Loucy (cell line): ENCODE measurements around the gene MRTFB.

ENCODE experiments used
- H2AFZ ChIP-seq: fragments of 200-600 bp; sonication (generic); 2 replicates; pipeline ENCODE4 v1.6.0; 2016; ENCODE audit warnings: antibody characterized with exemption, mild to moderate bottlenecking, low read length, moderate library complexity
- H3F3A ChIP-seq: fragments of 200-600 bp; 2 replicates; pipeline ENCODE4 v1.6.0; 2016; ENCODE audit warnings: antibody characterized with exemption, low read depth, mild to moderate bottlenecking
- H3K27me3 ChIP-seq: fragments of 200-600 bp; sonication (generic); 2 replicates; pipeline ENCODE4 v1.6.1; 2014; ENCODE audit warnings: low read length, mild to moderate bottlenecking; ENCODE audit not compliant: insufficient read depth, poor library complexity, severe bottlenecking
- H3K36me3 ChIP-seq: fragments of 200-600 bp; sonication (generic); 2 replicates; pipeline ENCODE4 v1.6.1; 2016; ENCODE audit warnings: low read length; ENCODE audit not compliant: insufficient read depth
- H3K4me1 ChIP-seq: fragments of 200-600 bp; sonication (generic); 2 replicates; pipeline ENCODE4 v1.5.1; 2014; ENCODE audit warnings: low read length, mild to moderate bottlenecking; ENCODE audit not compliant: insufficient read depth, poor library complexity, severe bottlenecking
- H3K4me2 ChIP-seq: fragments of 200-600 bp; sonication (generic); 2 replicates; pipeline ENCODE4 v1.6.0; 2014; ENCODE audit warnings: antibody characterized with exemption, low read length, low read depth, mild to moderate bottlenecking; ENCODE audit not compliant: poor library complexity, severe bottlenecking
- H3K4me3 ChIP-seq: fragments of 200-600 bp; sonication (generic); 2 replicates; pipeline ENCODE4 v1.5.1; 2014; ENCODE audit warnings: low read length, mild to moderate bottlenecking, mixed read lengths; ENCODE audit not compliant: poor library complexity, severe bottlenecking
- H3K79me2 ChIP-seq: fragments of 200-600 bp; sonication (generic); 2 replicates; pipeline ENCODE4 v1.6.1; 2014; ENCODE audit warnings: low read length; ENCODE audit not compliant: insufficient read depth
- H3K9ac ChIP-seq: fragments of 200-600 bp; sonication (generic); 2 replicates; pipeline ENCODE4 v1.6.0; 2014; ENCODE audit warnings: mild to moderate bottlenecking, low read depth, low read length, moderate library complexity; ENCODE audit not compliant: poor library complexity, severe bottlenecking
- H3K9me2 ChIP-seq: fragments of 200-600 bp; sonication (generic); replicated peaks from 2 replicates; pipeline ENCODE4 v1.6.1; 2016; ENCODE audit warnings: low read depth, low read length, mixed read lengths
- H3K9me3 ChIP-seq: fragments of 200-600 bp; sonication (generic); 2 replicates; pipeline ENCODE4 v1.6.1; 2014; ENCODE audit warnings: mild to moderate bottlenecking, antibody characterized with exemption, low read length, low read depth; ENCODE audit not compliant: insufficient read depth
- H4K20me1 ChIP-seq: fragments of 200-600 bp; sonication (generic); 2 replicates; pipeline ENCODE4 v1.6.0; 2014; ENCODE audit warnings: antibody characterized with exemption, low read length, mild to moderate bottlenecking; ENCODE audit not compliant: insufficient read depth, poor library complexity, severe bottlenecking
- EZH2phosphoT487 ChIP-seq: fragments of 200-600 bp; IDR thresholded peaks from 2 replicates; pipeline ENCODE4 v1.6.1; 2018; ENCODE audit warnings: antibody characterized with exemption, mild to moderate bottlenecking, moderate library complexity, borderline replicate concordance
- TF ChIP-seq, protein P1 (sequence below): fragments of 200-600 bp; sonication (generic); conservative IDR thresholded peaks from 2 replicates; pipeline ENCODE4 v1.5.1; 2014; ENCODE audit warnings: mild to moderate bottlenecking, antibody characterized with exemption, low read length

The MRTFB gene

DNA sequence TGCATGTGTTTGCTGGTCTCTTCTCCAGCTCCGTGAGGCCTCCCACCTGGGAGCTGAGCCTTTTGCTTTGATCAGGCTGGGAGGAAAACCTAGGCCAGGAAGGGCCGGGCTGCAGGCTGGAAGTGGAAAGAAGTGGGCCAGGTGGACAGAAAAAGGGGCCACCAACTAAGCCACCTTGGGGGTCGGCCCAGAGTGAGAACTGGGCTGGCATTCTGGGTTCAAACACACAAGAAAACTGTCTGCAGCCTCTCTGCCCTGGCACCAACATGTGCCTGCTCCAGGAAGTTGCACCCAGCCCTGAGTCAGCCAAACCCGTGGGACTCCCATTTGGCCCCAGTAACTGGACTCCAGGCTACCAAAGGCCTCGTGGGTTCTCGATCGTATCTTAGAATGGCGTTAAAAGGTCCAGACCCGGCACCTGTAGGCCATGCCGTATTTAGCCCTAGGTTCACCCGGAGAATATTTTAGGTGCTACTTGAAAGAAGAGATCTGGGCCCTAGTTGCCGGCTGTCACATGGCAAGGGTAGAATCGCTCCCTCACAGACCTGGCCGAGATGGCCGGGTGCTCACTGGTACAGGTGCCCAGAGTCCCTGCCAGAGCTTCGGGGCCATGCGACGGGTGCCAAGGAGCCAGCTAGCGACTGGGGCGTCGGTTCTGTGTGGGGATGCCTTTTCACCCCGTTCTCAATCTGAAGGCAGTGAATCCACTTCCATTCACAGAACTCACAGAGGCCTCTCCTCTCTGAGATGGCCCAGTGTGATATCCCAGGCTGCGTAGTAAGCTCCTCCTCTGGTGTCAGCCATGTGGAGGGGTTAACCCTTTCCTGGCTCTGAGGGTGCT is 236.6 kb downstream of the MRTFB start:
- Histone ChIP-seq H3F3A (no peaks in the 10 kb centered on the region), H3K4me3 (no peak overlapping the region), H3K4me1 (peaks cover 35% of the 10 kb centered on the region), H3K79me2 (no peaks in the 10 kb centered on the region), H3K9me3 (no peaks in the 10 kb centered on the region), H3K9me2 (no peaks in the 10 kb centered on the region), H3K9ac (peak overlapping the region; percentile 54), H3K27me3 (no peaks in the 10 kb centered on the region), H3K4me2 (no peak overlapping the region), H2AFZ (peak overlapping the region; percentile 49; the same call in 1 of the 2 replicates), H4K20me1 (no peaks in the 10 kb centered on the region), H3K36me3 (no peaks in the 10 kb centered on the region)
- TF ChIP-seq, protein P1, sequence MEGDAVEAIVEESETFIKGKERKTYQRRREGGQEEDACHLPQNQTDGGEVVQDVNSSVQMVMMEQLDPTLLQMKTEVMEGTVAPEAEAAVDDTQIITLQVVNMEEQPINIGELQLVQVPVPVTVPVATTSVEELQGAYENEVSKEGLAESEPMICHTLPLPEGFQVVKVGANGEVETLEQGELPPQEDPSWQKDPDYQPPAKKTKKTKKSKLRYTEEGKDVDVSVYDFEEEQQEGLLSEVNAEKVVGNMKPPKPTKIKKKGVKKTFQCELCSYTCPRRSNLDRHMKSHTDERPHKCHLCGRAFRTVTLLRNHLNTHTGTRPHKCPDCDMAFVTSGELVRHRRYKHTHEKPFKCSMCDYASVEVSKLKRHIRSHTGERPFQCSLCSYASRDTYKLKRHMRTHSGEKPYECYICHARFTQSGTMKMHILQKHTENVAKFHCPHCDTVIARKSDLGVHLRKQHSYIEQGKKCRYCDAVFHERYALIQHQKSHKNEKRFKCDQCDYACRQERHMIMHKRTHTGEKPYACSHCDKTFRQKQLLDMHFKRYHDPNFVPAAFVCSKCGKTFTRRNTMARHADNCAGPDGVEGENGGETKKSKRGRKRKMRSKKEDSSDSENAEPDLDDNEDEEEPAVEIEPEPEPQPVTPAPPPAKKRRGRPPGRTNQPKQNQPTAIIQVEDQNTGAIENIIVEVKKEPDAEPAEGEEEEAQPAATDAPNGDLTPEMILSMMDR = no peak
- no peak for TF ChIP-seq EZH2phosphoT487

DNA sequence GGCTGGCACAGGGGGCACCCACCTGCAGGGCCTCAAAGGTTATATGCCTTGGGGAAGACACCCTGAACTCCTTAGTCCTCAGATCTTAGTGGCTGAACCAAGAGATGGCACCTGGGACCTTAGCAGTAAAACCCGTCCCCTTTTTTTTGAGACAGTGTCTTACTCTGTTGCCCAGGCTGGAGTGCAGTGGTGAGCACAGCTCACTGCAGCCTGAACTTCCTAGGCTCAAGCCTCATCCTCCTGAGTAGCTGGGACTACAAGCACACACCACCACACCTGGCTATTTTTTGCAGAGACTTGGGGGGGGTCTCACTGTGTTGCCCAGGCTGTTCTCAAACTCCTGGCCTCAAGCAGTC is 237.2 kb downstream of the MRTFB start:
- H2AFZ ChIP-seq = no peak overlapping the region
- H3K79me2 ChIP-seq = no peaks in the 10 kb centered on the region
- H3F3A ChIP-seq = no peaks in the 10 kb centered on the region

DNA sequence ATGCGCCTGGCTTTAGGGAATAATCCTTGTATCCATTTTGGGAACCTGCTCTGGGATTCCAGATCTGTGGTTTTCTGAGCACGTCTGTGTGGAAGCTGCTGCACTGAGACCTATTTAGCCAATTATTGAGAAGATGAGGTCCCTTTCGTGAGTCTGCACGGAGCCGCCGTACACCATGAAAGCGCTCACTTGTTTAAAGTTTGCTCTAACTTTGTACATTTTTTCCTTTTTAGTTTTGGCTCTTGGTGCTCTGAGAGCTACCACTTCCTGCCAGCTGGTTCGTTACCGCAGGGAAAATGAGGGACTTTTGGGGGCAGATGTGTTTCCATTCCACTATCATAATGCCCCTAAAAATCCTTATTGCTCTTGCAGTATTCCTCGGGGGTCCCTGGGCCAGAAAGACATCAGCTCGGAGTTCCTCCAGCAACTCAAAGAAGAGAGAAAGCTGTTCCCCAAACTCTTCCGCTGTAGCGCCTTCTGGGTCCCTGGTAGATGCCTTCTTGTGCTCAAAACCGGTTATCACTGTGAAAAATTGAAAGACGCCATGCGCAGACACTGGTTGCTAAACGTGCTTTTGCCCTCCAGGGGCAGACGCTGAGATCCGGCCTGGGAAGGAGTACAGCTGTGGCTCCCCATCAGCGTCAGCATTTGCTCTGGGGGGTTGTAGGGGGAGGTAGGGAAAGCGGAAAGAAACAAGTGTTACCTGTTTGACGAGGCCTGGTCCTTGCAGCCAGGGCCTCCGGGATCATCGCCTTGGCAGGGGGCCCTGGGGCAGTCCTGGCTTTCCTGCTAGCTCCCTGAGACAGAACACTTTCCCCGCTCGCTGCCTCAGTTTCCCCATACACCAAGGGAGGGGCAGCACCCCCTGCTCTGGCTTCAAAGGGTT is 238.1 kb downstream of the MRTFB start:
- Histone ChIP-seq H3K4me1 (peaks cover 35% of the 10 kb centered on the region), H3K4me3 (peak overlapping the region; percentile 58), H4K20me1 (no peaks in the 10 kb centered on the region), H3K9ac (no peak overlapping the region), H3K36me3 (no peaks in the 10 kb centered on the region), H3K9me3 (no peaks in the 10 kb centered on the region), H3F3A (no peaks in the 10 kb centered on the region), H2AFZ (0 out of 2 replicates have a peak overlapping the region, but pooled peaks have one; percentile 12), H3K4me2 (peak overlapping the region; percentile 67), H3K27me3 (no peaks in the 10 kb centered on the region), H3K9me2 (no peaks in the 10 kb centered on the region), H3K79me2 (no peaks in the 10 kb centered on the region)
- TF ChIP-seq, protein P1 = no peak
- no peak for TF ChIP-seq EZH2phosphoT487

More for the DNA sequence above, 237.2 kb downstream of the MRTFB start:
- H3K36me3 ChIP-seq = no peaks in the 10 kb centered on the region
- H3K9me3 ChIP-seq = no peaks in the 10 kb centered on the region
- H3K4me1 ChIP-seq = peaks cover 35% of the 10 kb centered on the region
- H4K20me1 ChIP-seq = no peaks in the 10 kb centered on the region
- TF ChIP-seq EZH2phosphoT487 = no peak
- TF ChIP-seq, protein P1 = no peak
- H3K27me3 ChIP-seq = no peaks in the 10 kb centered on the region
- H3K9ac ChIP-seq = no peak overlapping the region
- H3K4me3 ChIP-seq = no peak overlapping the region
- H3K9me2 ChIP-seq = no peaks in the 10 kb centered on the region
- H3K4me2 ChIP-seq = no peak overlapping the region
